Tongue (tissue), 2 donors: ENCODE data around the gene MT1E. TPM values are rescaled to one million over a fixed set of nuclear protein-coding genes. Genes with fewer than 3 reads are reported as not detected.
"Not testable (repeated sequence)": the region's sequence is repeated elsewhere in the genome, so short reads cannot be mapped to it uniquely, and the experiment has no call there.

Experiments used
- DNase-seq: peaks from one replicate; pipeline ENCODE4 v3.0.0-alpha.2; 2015
- total RNA-seq: library from RNA; depleted of rRNA; stranded (reverse); fragments of >200 nt; gene quantifications from one replicate; pipeline ENCODE4 v1.2.3, GENCODE V29; 2014

The MT1E gene
- total RNA-seq, 1 donor from 2014 or later, result 16.3 TPM

GRCh38 chr16:56607109-56607618 lies 18.4 kb upstream of the MT1E start:
- DNase-seq, result peak; percentile 54

GRCh38 chr16:56607675-56608042 lies 17.9 kb upstream of the MT1E start:
- no peak for DNase-seq

- peak; percentile 95 for DNase-seq
These were observed 17.3 kb upstream of the MT1E start, which contains the start of gene MT2A for GRCh38 chr16:56608043-56608875. Gene MT2A (plus strand): TSS chr16:56608584. CDS start chr16:56608656, 72 bp downstream.

DNA sequence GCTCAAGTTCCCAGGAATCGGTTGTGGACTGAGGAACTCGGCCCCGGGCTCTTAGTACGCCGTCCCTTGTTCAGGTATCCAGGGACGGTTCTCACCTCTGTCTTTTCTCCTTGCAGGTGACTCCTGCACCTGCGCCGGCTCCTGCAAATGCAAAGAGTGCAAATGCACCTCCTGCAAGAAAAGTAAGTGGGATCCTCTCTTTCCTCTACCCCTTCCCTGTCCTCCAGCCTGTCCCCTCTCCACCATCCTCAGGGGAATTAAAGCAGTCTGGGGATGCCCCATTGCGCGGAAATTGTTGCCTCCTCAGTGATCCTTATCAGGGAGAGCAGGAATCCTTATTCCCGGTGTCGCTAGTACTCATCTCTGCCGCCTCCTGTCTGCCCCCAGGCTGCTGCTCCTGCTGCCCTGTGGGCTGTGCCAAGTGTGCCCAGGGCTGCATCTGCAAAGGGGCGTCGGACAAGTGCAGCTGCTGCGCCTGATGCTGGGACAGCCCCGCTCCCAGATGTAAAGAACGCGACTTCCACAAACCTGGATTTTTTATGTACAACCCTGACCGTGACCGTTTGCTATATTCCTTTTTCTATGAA lies 16.6 kb upstream of the MT1E start:
- peak; percentile 41 for DNase-seq

DNA sequence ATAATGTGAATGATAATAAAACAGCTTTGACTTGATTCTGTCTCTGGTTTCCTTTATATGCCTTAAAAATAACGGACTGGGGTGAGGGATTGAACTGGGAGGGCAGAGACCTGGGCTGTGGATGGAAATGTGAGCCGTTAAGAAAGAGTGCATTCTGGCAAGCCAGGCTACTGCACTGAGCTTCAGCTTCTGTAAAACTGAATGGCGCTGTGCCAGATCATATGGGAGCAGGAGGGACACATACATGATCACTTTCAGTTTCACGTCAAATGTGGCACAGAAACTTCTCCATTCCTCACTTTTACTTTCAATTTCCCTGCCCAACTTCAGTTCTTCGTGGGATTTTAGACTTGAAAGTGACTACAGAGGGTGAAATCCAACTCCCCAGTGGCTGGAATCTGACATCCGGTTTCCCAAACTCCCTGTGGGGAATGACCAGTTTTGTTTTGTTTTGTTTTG lies 16.1 kb upstream of the MT1E start:
- peak; percentile 83 for DNase-seq

DNA sequence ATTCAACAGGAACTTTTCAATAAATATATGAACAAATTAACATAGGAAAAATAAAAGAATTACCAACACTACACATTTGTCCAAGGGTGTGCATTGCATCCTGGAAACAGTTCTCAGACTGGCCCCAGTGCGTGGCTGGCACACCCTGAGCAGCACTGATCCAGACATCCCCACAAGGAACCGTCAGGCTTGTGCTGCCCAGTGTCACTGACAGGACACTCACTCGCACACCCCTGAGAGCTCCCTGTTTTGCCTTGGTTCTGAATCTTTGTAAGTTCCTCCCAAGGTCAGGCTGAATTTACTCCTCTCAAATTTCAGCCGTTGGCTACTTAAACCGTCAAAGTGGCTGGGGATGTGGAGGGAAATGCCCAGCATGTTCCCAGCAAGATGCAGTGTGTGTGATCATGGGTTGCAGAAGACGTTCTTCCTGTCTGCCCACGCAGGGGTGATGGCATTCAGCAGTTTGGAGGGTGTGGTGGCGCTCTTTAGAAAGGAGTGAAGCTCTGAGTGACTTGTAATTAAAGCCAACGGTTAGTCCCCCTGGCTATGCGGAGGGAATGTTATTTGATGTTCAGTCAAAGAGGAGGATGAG lies 15.5 kb upstream of the MT1E start:
- peak; percentile 26 for DNase-seq

DNA sequence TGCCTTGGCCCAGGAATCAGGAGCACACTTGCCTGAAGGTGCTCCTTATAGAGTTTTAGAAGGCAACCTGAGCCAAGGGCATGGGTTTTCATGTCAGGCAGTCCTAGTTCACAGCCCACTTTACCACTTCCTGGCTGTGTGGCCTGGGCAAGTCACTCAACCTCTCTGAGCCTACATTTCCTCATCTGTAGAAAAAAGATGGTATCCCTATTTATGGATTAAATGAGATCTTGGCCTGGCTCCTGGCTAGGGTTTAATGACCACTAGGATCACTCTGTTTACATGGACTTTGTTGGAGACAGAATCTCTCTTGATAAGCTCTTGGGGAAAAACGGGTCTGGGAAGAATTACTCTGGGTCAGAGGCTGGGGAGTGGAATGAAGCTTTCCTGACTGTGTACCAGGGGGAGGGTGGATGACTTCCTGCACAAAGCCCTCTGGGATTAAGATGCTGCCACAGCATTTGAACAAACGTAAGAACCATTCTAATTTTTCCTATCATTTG lies 14.9 kb upstream of the MT1E start:
- no peak for DNase-seq

DNA sequence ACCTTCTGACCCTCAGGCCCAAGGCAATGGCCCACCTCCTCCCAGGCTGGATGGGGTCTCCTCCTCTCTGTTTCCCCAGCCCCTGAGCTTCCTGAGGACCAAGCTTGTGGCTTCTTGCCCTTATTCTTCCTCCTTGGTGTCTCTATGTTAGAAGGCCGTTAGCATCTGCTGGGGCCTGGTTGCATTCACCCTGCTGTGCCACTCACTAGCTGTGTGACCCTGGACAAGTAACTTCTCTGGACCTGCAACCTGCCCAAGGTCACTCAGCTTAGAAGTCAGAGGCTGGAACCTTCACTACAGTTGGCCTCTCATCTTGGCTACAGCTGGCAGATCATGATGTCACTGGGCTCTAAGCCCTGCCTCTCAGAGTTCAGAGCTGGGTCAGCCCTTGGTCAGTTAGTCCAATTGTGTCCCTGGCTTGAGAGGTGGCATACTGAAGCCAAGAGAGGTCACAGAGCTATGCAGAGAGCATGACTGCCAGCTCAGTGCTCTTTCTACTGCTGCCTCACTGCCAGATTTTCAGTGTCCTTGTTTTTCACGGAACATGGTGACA lies 14.2 kb upstream of the MT1E start:
- DNase-seq, result no peak

GRCh38 chr16:56613706-56614105 lies 11.9 kb upstream of the MT1E start:
- no peak for DNase-seq

DNA sequence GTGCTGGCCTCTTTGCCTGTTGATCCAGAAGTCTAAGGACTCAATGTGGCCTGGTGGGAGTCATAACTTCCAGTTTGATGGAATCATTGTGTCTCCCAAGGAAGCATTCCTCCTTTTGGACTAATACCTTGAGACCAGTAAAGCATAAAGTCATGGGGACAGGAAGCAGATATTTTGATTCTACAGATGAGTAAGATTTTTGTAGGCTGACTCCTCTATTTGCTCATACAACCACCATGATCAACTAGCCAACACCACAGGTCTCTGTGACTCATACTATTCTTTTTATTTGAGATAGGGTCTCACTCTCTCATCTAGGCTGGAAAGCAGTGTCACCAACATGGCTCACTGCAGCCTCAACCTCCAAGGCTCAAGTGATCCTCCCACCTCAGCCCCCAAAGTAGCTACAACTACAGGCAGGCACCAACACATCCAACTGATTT lies 11.0 kb upstream of the MT1E start:
- DNase-seq, result no peak

GRCh38 chr16:56615353-56615752 lies 10.2 kb upstream of the MT1E start:
- no peak for DNase-seq

GRCh38 chr16:56616608-56617211 lies 8.9 kb upstream of the MT1E start:
- DNase-seq, result no peak

GRCh38 chr16:56617212-56618085 lies 8.1 kb upstream of the MT1E start:
- peak; percentile 93 for DNase-seq

DNA sequence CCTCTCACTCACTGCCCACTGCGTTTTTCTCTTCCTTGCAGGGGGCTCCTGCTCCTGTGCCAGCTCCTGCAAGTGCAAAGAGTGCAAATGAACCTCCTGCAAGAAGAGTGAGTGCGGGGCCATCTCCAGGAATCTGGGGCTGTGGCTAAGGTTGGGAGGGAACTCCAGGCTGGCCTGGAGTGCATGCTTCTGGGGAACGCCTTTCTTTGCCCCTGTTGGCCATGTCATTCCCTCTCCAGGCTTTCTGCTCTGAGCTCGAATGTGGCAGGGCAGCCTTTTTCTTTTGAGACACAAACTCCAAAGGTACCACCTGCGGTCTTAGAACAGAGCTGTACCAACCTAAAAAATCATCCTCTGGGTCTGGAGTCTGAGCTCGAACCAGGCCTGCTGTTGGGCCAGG lies 7.4 kb upstream of the MT1E start:
- no peak for DNase-seq

DNA sequence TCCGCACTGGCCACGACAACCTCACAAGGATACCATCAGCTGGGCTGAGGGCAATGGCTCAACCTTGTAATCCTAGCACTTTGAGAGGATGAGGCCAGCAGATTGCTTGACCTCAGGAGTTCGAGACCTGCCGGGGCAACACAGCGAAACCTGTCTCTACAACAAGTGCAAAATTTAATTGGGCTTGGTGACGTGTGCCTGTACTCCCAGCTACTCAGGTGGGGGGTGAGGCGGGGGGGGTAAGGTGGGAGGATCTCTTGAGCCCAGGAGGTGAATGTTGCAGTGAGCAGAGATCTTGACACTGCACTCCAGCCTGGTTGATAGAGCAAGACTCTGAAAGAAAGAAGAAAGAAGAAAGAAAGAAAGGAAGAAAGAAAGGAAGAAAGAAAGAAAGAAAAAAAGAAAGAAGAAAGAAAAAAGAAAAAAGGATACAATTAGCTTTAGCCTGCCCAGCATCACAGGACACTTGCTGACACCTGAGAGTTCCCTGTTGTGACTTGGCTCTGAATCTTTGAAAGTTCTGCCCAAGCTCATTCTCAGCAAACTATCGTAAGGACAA lies 5.2 kb upstream of the MT1E start:
- DNase-seq, result no peak

GRCh38 chr16:56621665-56622445 lies 3.7 kb upstream of the MT1E start:
- DNase-seq, result not testable (repeated sequence)

DNA sequence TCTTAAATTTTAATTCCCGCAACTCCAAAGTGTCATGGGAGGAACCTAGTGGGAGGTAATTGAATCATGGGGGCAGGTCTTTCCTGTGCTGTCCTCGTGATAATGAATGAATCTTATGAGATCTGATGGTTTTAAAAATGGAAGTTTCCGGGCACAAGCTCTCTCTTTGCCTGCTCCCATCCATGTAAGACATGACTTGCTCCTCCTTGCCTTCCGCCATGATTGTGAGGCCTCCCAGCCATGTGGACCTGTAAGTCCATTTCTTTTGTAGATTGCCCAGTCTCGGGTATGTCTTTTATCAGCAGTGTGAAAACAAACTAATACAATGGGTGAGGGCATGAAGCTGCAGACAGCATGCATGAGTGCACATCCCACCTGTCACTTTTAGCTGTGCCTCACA lies 2.4 kb upstream of the MT1E start:
- not testable (repeated sequence) for DNase-seq

DNA sequence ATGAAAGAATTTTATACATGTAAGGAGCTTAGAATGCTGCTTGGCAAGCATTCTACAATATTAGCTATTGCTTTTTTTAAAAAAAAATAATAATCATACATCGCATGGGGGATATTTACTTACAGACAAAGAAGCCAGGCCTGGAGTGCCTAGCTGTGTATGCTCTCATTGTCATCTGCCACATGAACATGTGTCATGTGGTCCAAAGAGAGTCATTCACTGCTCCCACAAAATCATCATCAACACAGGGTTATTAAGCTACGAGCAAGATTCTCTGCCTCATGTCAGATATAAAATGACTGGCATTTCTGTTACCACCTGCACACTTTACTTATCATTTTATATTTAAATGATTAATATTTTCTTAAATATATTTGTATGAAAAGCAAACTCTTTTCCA lies 1.9 kb upstream of the MT1E start:
- DNase-seq, result no peak

DNA sequence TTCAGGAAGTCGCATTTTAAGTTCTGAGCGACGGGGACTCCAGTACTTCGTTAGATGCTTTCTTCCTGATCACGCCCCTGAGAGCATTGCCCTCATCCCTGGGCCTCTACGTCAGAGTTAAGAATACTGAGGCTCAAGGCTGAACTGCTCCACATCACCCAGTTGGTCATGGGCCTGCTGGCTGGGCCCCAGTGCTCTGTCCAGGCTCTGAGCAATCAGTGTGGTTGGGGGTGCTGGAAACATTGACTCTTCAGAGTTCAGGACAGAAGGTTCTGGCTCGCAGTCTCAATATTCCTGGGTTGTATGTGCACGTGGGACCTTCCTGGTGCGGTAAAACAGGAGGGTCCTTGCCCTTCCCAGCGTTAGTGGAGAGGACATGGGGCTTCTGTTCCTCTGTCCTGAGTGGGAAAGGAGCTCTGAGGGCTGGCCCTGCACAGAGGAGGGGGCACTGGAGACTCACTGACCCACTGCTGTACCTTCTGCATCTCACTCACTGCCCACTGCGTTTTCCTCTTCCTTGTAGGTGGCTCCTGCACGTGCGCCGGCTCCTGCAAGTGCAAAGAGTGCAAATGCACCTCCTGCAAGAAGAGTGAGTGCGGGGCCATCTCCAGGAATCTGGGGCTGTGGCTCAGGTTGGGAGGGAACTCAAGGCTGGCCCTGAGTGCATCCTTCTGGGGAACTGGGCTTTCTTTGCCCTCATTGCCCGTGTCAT lies 518 bp downstream of the MT1E start:
- DNase-seq, result no peak
